SK-N-SH (cell line): ENCODE measurements around the gene GSTCD.

Experiments used
- CHD2 ChIP-seq: fragments of 150-350 bp; IDR thresholded peaks from 2 replicates; pipeline ENCODE4 v1.6.1; 2018; ENCODE audit warnings: low read length; ENCODE audit not compliant: partially characterized antibody
- EP300 ChIP-seq, 2 experiments: IDR thresholded peaks; 2 replicates each; pipeline versions ENCODE4 v1.4.0 to v1.6.1; 2012; ENCODE audit warnings: borderline replicate concordance in 1 of 2, low read depth in 1 of 2, low read length in 1 of 2
- FOXJ3 ChIP-seq: sonication (generic); formaldehyde crosslinking; IDR thresholded peaks from 2 replicates; pipeline ENCODE4 v1.5.1; 2020; ENCODE audit warnings: mild to moderate bottlenecking, missing genetic modification reagents
- NFIC ChIP-seq: IDR thresholded peaks from 2 replicates; pipeline ENCODE4 v1.4.0; 2012; ENCODE audit warnings: borderline replicate concordance
- POLR2AphosphoS5 ChIP-seq: IDR thresholded peaks from 2 replicates; pipeline ENCODE4 v1.6.1; 2012; ENCODE audit warnings: low read depth, low read length
- TEAD4 ChIP-seq: IDR thresholded peaks from 2 replicates; pipeline ENCODE4 v1.4.0; 2012; ENCODE audit warnings: mild to moderate bottlenecking, borderline replicate concordance; ENCODE audit not compliant: insufficient read depth
- TF ChIP-seq, protein P1 (sequence below): fragments of 200-600 bp; sonication (generic); IDR thresholded peaks from 2 replicates; pipeline ENCODE4 v1.6.1; 2017; ENCODE audit warnings: antibody characterized with exemption, mild to moderate bottlenecking, moderate library complexity

DNA sequence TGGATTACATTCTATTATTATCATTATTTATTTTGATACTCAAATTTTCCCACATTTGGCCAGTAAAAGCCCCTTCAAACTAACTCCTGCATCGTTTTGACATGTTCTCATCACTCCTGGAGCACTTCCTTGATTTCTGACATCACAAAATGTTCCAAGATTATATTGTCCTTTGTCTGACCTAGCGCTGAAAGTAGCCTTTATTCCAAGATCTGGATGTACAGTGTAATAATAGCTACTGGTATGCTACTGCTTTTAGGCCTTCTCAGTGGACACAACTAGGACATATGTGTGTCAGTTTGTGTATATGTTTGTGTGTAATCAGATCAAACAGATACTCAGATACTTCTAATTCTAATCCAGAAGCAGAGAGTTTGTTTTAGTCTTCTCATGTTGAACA, 76.2 kb downstream of the GSTCD start:
- TF ChIP-seq, protein P1, sequence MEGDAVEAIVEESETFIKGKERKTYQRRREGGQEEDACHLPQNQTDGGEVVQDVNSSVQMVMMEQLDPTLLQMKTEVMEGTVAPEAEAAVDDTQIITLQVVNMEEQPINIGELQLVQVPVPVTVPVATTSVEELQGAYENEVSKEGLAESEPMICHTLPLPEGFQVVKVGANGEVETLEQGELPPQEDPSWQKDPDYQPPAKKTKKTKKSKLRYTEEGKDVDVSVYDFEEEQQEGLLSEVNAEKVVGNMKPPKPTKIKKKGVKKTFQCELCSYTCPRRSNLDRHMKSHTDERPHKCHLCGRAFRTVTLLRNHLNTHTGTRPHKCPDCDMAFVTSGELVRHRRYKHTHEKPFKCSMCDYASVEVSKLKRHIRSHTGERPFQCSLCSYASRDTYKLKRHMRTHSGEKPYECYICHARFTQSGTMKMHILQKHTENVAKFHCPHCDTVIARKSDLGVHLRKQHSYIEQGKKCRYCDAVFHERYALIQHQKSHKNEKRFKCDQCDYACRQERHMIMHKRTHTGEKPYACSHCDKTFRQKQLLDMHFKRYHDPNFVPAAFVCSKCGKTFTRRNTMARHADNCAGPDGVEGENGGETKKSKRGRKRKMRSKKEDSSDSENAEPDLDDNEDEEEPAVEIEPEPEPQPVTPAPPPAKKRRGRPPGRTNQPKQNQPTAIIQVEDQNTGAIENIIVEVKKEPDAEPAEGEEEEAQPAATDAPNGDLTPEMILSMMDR: no peak
- TF ChIP-seq POLR2AphosphoS5 (no peak), NFIC (no peak), EP300 (IDR thresholded peaks at IDR 0.05; ENCODE audit: borderline replicate concordance in 1 of 2, low read depth in 1 of 2, low read length in 1 of 2) (no peak), CHD2 (no peak), TEAD4 (no peak), FOXJ3 (CRISPR knock-in tag) (no peak)
